ENCODE measurements around the gene CAMK2G.

DNA sequence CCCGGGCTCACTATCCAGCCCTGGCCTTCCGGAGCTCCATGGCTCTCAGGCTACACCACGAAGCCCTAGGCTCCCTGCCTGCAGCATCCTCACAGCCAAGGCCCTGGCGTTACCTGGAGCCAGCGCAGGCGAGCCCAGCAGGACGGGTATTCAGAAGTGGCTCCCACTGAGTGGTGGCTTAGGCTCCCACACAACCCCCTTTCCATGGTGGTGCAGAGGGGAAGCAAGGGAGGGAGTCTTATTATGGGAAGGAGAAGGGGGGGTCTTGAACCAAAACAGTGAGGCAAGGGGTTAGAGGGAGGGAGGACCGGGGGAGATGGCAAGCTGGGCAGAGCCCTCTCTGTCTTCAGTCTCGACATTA is 33.3 kb downstream of the CAMK2G start:
- TF ChIP-seq, protein P1, sequence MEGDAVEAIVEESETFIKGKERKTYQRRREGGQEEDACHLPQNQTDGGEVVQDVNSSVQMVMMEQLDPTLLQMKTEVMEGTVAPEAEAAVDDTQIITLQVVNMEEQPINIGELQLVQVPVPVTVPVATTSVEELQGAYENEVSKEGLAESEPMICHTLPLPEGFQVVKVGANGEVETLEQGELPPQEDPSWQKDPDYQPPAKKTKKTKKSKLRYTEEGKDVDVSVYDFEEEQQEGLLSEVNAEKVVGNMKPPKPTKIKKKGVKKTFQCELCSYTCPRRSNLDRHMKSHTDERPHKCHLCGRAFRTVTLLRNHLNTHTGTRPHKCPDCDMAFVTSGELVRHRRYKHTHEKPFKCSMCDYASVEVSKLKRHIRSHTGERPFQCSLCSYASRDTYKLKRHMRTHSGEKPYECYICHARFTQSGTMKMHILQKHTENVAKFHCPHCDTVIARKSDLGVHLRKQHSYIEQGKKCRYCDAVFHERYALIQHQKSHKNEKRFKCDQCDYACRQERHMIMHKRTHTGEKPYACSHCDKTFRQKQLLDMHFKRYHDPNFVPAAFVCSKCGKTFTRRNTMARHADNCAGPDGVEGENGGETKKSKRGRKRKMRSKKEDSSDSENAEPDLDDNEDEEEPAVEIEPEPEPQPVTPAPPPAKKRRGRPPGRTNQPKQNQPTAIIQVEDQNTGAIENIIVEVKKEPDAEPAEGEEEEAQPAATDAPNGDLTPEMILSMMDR (IDR thresholded peaks at IDR 0.05), result no peak
- TF ChIP-seq, protein P2, sequence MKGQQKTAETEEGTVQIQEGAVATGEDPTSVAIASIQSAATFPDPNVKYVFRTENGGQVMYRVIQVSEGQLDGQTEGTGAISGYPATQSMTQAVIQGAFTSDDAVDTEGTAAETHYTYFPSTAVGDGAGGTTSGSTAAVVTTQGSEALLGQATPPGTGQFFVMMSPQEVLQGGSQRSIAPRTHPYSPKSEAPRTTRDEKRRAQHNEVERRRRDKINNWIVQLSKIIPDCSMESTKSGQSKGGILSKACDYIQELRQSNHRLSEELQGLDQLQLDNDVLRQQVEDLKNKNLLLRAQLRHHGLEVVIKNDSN (IDR thresholded peaks at IDR 0.05; ENCODE audit: borderline replicate concordance, low read depth), result no peak
- TF ChIP-seq, protein P3, sequence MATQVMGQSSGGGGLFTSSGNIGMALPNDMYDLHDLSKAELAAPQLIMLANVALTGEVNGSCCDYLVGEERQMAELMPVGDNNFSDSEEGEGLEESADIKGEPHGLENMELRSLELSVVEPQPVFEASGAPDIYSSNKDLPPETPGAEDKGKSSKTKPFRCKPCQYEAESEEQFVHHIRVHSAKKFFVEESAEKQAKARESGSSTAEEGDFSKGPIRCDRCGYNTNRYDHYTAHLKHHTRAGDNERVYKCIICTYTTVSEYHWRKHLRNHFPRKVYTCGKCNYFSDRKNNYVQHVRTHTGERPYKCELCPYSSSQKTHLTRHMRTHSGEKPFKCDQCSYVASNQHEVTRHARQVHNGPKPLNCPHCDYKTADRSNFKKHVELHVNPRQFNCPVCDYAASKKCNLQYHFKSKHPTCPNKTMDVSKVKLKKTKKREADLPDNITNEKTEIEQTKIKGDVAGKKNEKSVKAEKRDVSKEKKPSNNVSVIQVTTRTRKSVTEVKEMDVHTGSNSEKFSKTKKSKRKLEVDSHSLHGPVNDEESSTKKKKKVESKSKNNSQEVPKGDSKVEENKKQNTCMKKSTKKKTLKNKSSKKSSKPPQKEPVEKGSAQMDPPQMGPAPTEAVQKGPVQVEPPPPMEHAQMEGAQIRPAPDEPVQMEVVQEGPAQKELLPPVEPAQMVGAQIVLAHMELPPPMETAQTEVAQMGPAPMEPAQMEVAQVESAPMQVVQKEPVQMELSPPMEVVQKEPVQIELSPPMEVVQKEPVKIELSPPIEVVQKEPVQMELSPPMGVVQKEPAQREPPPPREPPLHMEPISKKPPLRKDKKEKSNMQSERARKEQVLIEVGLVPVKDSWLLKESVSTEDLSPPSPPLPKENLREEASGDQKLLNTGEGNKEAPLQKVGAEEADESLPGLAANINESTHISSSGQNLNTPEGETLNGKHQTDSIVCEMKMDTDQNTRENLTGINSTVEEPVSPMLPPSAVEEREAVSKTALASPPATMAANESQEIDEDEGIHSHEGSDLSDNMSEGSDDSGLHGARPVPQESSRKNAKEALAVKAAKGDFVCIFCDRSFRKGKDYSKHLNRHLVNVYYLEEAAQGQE (IDR thresholded peaks at IDR 0.05; ENCODE audit: low read depth, low read length), result no peak
- TF ChIP-seq EP300 (IDR thresholded peaks at IDR 0.05; ENCODE audit: borderline replicate concordance in 1 of 2, low read depth in 1 of 2, low read length in 1 of 2), result no peak
- TF ChIP-seq SIN3A (IDR thresholded peaks at IDR 0.05; ENCODE audit: borderline replicate concordance, low read depth, low read length), result no peak
- TF ChIP-seq EZH2phosphoT487 (IDR thresholded peaks at IDR 0.05; ENCODE audit: borderline replicate concordance, low read depth), result no peak
